Lower leg skin (tissue), 4 donors: ENCODE results near the gene LSM14B. TPM values are rescaled to one million over a fixed set of nuclear protein-coding genes. Genes with fewer than 3 reads are reported as not detected.
"Not testable (repeated sequence)": the region's sequence is repeated elsewhere in the genome, so short reads cannot be mapped to it uniquely, and the experiment has no call there.

Source experiments
- DNase-seq, 2 donors: peaks; one replicate each; pipeline ENCODE4 v3.0.0-alpha.2; 2019; ENCODE audit warnings: low spot score in 2 of 2
- H3K4me3 ChIP-seq: fragments of 200-600 bp; sonication (generic); 2 replicates; pipeline ENCODE4 v1.5.1; 2017; ENCODE audit warnings: mild to moderate bottlenecking, low read depth; ENCODE audit not compliant: poor library complexity, severe bottlenecking
- CTCF ChIP-seq, 3 donors: fragments of 450-650 bp; IDR thresholded peaks; one replicate each; pipeline ENCODE4 v1.5.1; 2016; ENCODE audit warnings: antibody characterized with exemption in 3 of 3, mild to moderate bottlenecking in 3 of 3, moderate library complexity in 2 of 3
- POLR2A ChIP-seq, 2 donors: fragments of 450-650 bp; IDR thresholded peaks; one replicate each; pipeline ENCODE4 v1.6.1; 2016 to 2017; ENCODE audit warnings: antibody characterized with exemption in 2 of 2, mild to moderate bottlenecking in 1 of 2, moderate library complexity in 1 of 2
- WGBS, 2 donors: methylation state at CpG; one replicate each; pipeline ENCODE4 v1.1.5; 2018; 5-methylcytosine and 5-hydroxymethylcytosine counted together
- intact Hi-C: fragments of 100-400 bp; cut with DNase I; formaldehyde crosslinking; loops from one replicate; pipeline ENCODE4 v1.15.0; 2023; ENCODE audit warnings: low total_unique reads
- total RNA-seq, 4 donors: library from RNA; depleted of rRNA; stranded (reverse); fragments of >200 nt; gene quantifications; one replicate each; pipeline ENCODE4 v1.1.0, GENCODE V29; 2016

The LSM14B gene
- 10 to 100 TPM; 44.9 to 60.3 (median 49.9) TPM for total RNA-seq

GRCh38 chr20:62121776-62122653, at the start of gene LSM14B:
TSS of gene LSM14B (plus strand) at chr20:62122475. CDS start at chr20:62122667, 192 bp downstream.
- TF ChIP-seq CTCF (IDR thresholded peaks at IDR 0.05) = no peak
- no peak for TF ChIP-seq POLR2A (IDR thresholded peaks at IDR 0.05)
- peak; percentile 92 to 99 for DNase-seq
- peak within 1 kb of the TSS; percentile 66 for H3K4me3 ChIP-seq
- 0% methylated on average over 12 to 62 of the region's 124 CpGs for WGBS, 2 donors
- intact Hi-C loops = loop anchor here (5.0 kb wide), 1 partner anchor 55 kb away; the partner anchor contains the start of gene TAF4

- WGBS, 2 donors = 95 to 96% methylated on average over 5 of the region's 5 CpGs
- no peak overlapping the region for H3K4me3 ChIP-seq
- DNase-seq = no peak
- TF ChIP-seq POLR2A (IDR thresholded peaks at IDR 0.05) = no peak
- no peak for TF ChIP-seq CTCF (IDR thresholded peaks at IDR 0.05)
- intact Hi-C loops = no loop called here
Measured at GRCh38 chr20:62073323-62073722, 49.0 kb upstream of the LSM14B start.

- WGBS, 2 donors = 96 to 100% methylated on average over 1 of the region's 1 CpG
- intact Hi-C loops = no loop called here
- H3K4me3 ChIP-seq = no peak overlapping the region
- no peak for DNase-seq
- TF ChIP-seq POLR2A (IDR thresholded peaks at IDR 0.05) (no peak), CTCF (IDR thresholded peaks at IDR 0.05) (no peak)
Measured at GRCh38 chr20:62079166-62079565, 43.1 kb upstream of the LSM14B start.

- WGBS, 2 donors = 58 to 60% methylated on average over 15 of the region's 15 CpGs
- no peak for TF ChIP-seq CTCF (IDR thresholded peaks at IDR 0.05)
- TF ChIP-seq POLR2A (IDR thresholded peaks at IDR 0.05) = no peak
- intact Hi-C loops = no loop called here
- no peak for DNase-seq
- no peak overlapping the region for H3K4me3 ChIP-seq
Measured at GRCh38 chr20:62080249-62080990, 41.9 kb upstream of the LSM14B start.

- DNase-seq = no peak
- H3K4me3 ChIP-seq = no peak overlapping the region
- WGBS, 2 donors = 51 to 68% methylated on average over 5 of the region's 5 CpGs
- TF ChIP-seq POLR2A (IDR thresholded peaks at IDR 0.05) (no peak), CTCF (IDR thresholded peaks at IDR 0.05) (no peak)
- intact Hi-C loops = no loop called here
Measured at GRCh38 chr20:62083312-62083711, 39.0 kb upstream of the LSM14B start.

GRCh38 chr20:62084224-62084623, 38.1 kb upstream of the LSM14B start:
- intact Hi-C loops, H3K4me3 ChIP-seq, DNase-seq: not testable (repeated sequence)
- 91 to 96% methylated on average over 9 of the region's 9 CpGs for WGBS, 2 donors
